ENCODE data around the gene MRGPRF.

MRGPRF gene

GRCh38 chr11:69018924-69019323 lies 5.9 kb upstream of the MRGPRF start:
- Histone ChIP-seq H3K9me3 (replicated peaks in 1 of 11) (no peaks in the 10 kb centered on the region), H3K4me2 (peak overlapping the region in 8 of 11 experiments; percentile 1 to 50 (median 32); a peak in 8 of 22 replicates), H3K4me1 (peaks cover 0 to 13% (median 8%) of the 10 kb centered on the region in 10 experiments; a peak in 9 of 20 replicates), H3K9ac (no peak overlapping the region), H3K27me3 (peaks cover 3 to 12% (median 7%) of the 10 kb centered on the region in 11 experiments; a peak in 18 of 22 replicates), H4K20me1 (no peaks in the 10 kb centered on the region), H3K36me3 (no peaks in the 10 kb centered on the region), H3K27ac (no peak overlapping the region), H3K4me3 (no peak overlapping the region)
- TF ChIP-seq Cebpa-rat (IDR thresholded peaks at IDR 0.05): no peak

- no peaks in the 10 kb centered on the region for H3K36me3 ChIP-seq
- H3K9ac ChIP-seq: no peak overlapping the region
- H4K20me1 ChIP-seq: peaks cover 0 to 1% (median 0%) of the 10 kb centered on the region in 11 experiments; a peak in 1 of 22 replicates
- TF ChIP-seq Cebpa-rat (IDR thresholded peaks at IDR 0.05): no peak
- peaks cover 12 to 22% (median 17%) of the 10 kb centered on the region in 11 experiments for H3K27me3 ChIP-seq
- peaks cover 0 to 13% (median 8%) of the 10 kb centered on the region in 10 experiments; a peak in 9 of 20 replicates for H3K4me1 ChIP-seq
- no peak overlapping the region for H3K4me3 ChIP-seq
- no peak overlapping the region for H3K27ac ChIP-seq
- no peak overlapping the region for H3K4me2 ChIP-seq
- no peaks in the 10 kb centered on the region for H3K9me3 ChIP-seq (replicated peaks in 1 of 11)
These were observed 4.9 kb upstream of the MRGPRF start for GRCh38 chr11:69017951-69018350.

DNA sequence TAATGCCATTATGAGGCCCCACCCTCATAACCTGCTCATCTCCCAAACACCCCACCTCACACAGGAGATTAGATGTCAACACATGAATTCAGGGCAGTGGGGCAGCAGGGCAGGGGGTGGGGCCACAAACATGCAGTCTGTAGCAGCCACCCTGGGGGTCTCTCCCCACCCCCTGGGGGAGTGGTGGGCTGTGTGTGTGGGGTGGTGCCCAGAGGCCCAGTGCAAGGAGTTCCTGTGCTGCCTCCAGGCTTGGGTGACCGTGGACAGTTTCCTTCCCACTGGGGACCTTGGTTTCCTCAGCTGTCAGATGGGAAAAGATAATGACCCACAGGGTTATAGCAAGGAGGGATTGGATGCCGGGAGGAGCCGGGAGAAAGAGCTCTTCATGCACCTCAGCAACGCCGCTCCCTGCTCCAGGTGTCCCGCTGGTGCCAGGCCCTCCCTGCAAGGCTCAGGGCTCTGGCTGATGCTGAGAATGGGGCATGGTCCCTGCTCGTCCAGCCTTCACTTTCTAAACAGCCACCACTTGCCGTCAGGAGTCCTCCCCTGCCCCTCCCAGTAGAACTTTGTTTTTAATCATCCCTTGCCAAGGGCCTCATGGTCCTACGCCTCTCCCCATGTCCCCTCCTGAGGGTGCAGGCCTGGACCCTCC lies 2.0 kb upstream of the MRGPRF start:
- no peak for TF ChIP-seq Cebpa-rat (IDR thresholded peaks at IDR 0.05)
- no peaks in the 10 kb centered on the region for H3K36me3 ChIP-seq
- no peak overlapping the region for H3K9ac ChIP-seq
- no peak overlapping the region for H3K4me3 ChIP-seq
- peaks cover 7 to 22% (median 15%) of the 10 kb centered on the region in 10 experiments; a peak in 14 of 20 replicates for H3K4me1 ChIP-seq
- no peak overlapping the region for H3K4me2 ChIP-seq
- peaks cover 0 to 28% (median 0%) of the 10 kb centered on the region in 11 experiments; a peak in 4 of 22 replicates for H4K20me1 ChIP-seq
- H3K27me3 ChIP-seq: peaks cover 42 to 51% (median 46%) of the 10 kb centered on the region in 11 experiments
- no peaks in the 10 kb centered on the region for H3K9me3 ChIP-seq (replicated peaks in 1 of 11)
- H3K27ac ChIP-seq: no peak overlapping the region

GRCh38 chr11:69014084-69014851 lies 1.2 kb upstream of the MRGPRF start:
- no peak for TF ChIP-seq Cebpa-rat (IDR thresholded peaks at IDR 0.05)
- Histone ChIP-seq H3K4me2 (no peak overlapping the region), H3K9me3 (replicated peaks in 1 of 11) (no peaks in the 10 kb centered on the region), H3K4me3 (no peak overlapping the region), H3K9ac (no peak overlapping the region), H3K36me3 (no peaks in the 10 kb centered on the region), H3K27me3 (peaks cover 42 to 55% (median 47%) of the 10 kb centered on the region in 11 experiments), H3K27ac (no peak overlapping the region), H3K4me1 (peaks cover 7 to 19% (median 14%) of the 10 kb centered on the region in 10 experiments; a peak in 14 of 20 replicates), H4K20me1 (peaks cover 0 to 32% (median 0%) of the 10 kb centered on the region in 11 experiments; a peak in 4 of 22 replicates)

- H3K9ac ChIP-seq: no peak overlapping the region
- H3K4me2 ChIP-seq: no peak overlapping the region
These were observed 696 bp downstream of the MRGPRF start for GRCh38 chr11:69012092-69013008.

DNA sequence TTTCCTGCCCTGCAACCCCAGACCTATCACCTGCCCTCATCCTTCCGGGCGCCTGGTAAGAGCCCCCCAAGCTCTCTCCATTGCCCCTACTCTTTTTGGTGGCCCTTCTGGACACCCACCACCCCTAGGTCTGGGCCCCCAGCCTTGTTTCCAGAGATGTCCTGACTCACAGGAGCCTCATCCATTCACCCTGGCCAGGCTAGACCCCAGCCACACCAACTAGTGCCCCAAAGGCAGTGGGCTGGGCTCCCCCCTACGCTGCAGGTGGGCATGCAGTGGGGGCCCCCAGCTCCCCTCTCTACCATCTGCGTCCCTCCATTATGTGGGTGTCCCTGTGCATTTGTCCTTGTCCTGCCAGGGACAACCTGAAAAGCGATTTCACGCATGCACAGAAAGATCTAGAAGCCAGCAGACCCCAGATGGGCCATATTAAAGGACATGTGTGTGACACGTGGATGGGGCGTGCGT lies 1.4 kb downstream of the MRGPRF start:
- Histone ChIP-seq H3K4me3 (no peak overlapping the region), H3K9ac (no peak overlapping the region), H4K20me1 (peaks cover 0 to 32% (median 0%) of the 10 kb centered on the region in 11 experiments; a peak in 5 of 22 replicates), H3K27ac (no peak overlapping the region), H3K4me2 (peak overlapping the region in 2 of 11 experiments; percentile 38 to 63; a peak in 1 of 22 replicates), H3K4me1 (peaks cover 5 to 13% (median 9%) of the 10 kb centered on the region in 10 experiments; a peak in 11 of 20 replicates), H3K27me3 (peaks cover 42 to 55% (median 47%) of the 10 kb centered on the region in 11 experiments), H3K36me3 (no peaks in the 10 kb centered on the region), H3K9me3 (replicated peaks in 1 of 11) (no peaks in the 10 kb centered on the region)
- no peak for TF ChIP-seq Cebpa-rat (IDR thresholded peaks at IDR 0.05)

More at GRCh38 chr11:69012092-69013008, 696 bp downstream of the MRGPRF start:
- no peak overlapping the region for H3K27ac ChIP-seq
- peaks cover 5 to 13% (median 9%) of the 10 kb centered on the region in 10 experiments; a peak in 11 of 20 replicates for H3K4me1 ChIP-seq
- H4K20me1 ChIP-seq: peaks cover 0 to 32% (median 0%) of the 10 kb centered on the region in 11 experiments; a peak in 4 of 22 replicates
- H3K9me3 ChIP-seq (replicated peaks in 1 of 11): no peaks in the 10 kb centered on the region
- no peak for TF ChIP-seq Cebpa-rat (IDR thresholded peaks at IDR 0.05)
- no peaks in the 10 kb centered on the region for H3K36me3 ChIP-seq
- peaks cover 42 to 55% (median 47%) of the 10 kb centered on the region in 11 experiments for H3K27me3 ChIP-seq
- no peak overlapping the region for H3K4me3 ChIP-seq

- H3K4me2 ChIP-seq: peak overlapping the region; percentile 10 to 63 (median 43); a peak in 20 of 22 replicates
- H3K36me3 ChIP-seq: no peaks in the 10 kb centered on the region
- no peak overlapping the region for H3K9ac ChIP-seq
- peaks cover 42 to 55% (median 47%) of the 10 kb centered on the region in 11 experiments for H3K27me3 ChIP-seq
- peaks cover 0 to 32% (median 0%) of the 10 kb centered on the region in 11 experiments; a peak in 5 of 22 replicates for H4K20me1 ChIP-seq
- H3K27ac ChIP-seq: no peak overlapping the region
- no peak for TF ChIP-seq Cebpa-rat (IDR thresholded peaks at IDR 0.05)
- no peak overlapping the region for H3K4me3 ChIP-seq
- H3K9me3 ChIP-seq (replicated peaks in 1 of 11): no peaks in the 10 kb centered on the region
- peaks cover 5 to 13% (median 9%) of the 10 kb centered on the region in 10 experiments; a peak in 11 of 20 replicates for H3K4me1 ChIP-seq
These were observed 2.0 kb downstream of the MRGPRF start for GRCh38 chr11:69010964-69011623.

Measured in BLaER1 treated with 17β-estradiol and CSF1 and Interleukin-3, amounts not matched to agents 10 nM and 100 nM (cell line).